Stimulated activated CD8-positive, alpha-beta memory T cell treated with anti-CD3 and anti-CD28 coated beads, Interleukin-15, amount 100 ng/mL, for 4 hours (primary cell): ENCODE data around the gene S100P.
A peak's percentile ranks its signal among the peaks of the same experiment; 100 is the strongest.

Experiments used
- DNase-seq, 2 donors: peaks; one replicate each; pipeline ENCODE4 v3.0.0-alpha.2; 2020; ENCODE audit warnings: low read depth in 2 of 2

S100P gene

DNA sequence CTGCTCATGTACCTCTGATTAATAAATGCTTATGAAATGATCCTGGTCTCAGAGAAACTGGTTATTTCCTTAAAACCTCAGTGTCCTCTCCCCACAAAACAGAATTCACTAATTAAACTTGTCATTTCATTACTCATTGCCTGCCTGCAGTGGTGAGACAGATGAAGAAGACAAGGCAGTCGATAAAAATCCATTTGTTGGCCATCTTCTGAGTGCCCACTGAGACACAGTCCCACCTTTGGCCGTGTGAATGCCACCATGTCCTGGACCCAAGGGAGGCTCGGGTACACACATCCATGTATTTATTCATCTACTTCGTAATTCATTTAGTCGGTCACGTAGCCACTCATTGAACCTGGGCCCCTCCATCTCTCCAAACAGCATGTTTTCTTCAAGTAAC, 3.5 kb downstream of the S100P start:
- DNase-seq = no peak

GRCh38 chr4:6699388-6699787, 5.7 kb downstream of the S100P start:
- DNase-seq = no peak

DNA sequence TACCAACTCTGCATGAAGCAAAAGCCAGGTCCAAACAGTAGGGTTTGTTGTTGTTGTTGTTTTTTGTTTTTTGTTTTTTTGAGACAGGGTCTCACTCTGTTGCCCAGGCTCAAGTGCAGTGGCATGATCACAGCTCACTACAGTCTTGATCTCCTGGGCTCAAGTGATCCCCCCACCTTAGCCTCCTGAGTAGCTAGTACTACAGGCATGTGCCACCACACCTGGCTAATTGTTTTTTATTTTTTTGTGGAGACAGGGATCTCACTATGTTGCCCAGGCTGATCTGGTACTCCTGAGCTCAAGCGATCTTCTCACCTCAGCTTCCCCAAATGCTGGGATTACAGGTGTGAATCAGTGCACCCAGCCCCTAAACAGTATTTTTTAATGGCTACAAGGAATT, 6.2 kb downstream of the S100P start:
- no peak for DNase-seq

GRCh38 chr4:6701371-6701770, 7.7 kb downstream of the S100P start:
- DNase-seq = no peak

DNA sequence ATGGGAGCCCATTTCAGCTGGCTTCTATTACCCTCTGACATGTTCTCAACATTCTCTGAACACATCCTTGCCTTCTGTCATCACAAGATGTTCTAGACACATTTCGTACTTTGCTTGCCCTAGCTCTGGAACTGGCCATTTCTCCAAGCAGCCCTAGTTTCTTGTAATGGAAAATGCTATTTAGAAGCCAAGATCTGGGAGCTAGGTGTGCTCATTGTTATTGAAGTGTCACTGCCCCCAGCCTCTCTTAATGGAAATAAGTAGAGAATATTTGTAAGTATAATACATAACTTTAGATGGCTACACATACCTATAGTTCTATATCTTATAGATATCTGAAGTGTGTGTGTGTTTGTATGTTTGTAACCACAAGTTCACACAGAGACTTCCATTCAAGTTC, 9.1 kb downstream of the S100P start:
- no peak for DNase-seq

DNA sequence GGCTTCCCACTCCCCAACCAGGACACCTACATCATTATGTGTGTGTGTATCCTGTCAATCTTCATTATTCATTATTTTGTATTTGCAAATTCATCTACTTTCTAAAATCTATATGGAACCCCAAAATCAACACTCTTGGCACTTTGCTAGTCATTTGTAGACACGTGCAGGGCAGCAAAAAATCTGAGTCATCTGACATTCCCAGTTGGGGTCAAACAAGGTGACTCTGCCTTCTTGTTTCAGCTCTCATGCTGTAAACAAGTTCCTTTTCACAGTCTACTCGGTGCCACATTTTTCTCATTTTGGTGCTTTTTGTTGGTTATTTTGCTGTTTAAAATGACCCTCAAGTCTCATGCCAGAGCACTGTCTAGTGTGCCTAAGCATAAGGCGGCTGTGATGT, 10.1 kb downstream of the S100P start:
- DNase-seq = no peak

GRCh38 chr4:6705646-6706045, 12.0 kb downstream of the S100P start:
- no peak for DNase-seq

GRCh38 chr4:6706173-6706572, 12.5 kb downstream of the S100P start:
- DNase-seq = no peak

GRCh38 chr4:6709230-6710114, 15.8 kb downstream of the S100P start, which contains the start of gene MRFAP1L1:
Gene MRFAP1L1, minus strand, starts transcription at chr4:6709865. Its CDS starts 236 bp downstream, at chr4:6709629.
- peak; percentile 92 to 93 for DNase-seq

GRCh38 chr4:6710282-6710681, 16.6 kb downstream of the S100P start:
- no peak for DNase-seq

DNA sequence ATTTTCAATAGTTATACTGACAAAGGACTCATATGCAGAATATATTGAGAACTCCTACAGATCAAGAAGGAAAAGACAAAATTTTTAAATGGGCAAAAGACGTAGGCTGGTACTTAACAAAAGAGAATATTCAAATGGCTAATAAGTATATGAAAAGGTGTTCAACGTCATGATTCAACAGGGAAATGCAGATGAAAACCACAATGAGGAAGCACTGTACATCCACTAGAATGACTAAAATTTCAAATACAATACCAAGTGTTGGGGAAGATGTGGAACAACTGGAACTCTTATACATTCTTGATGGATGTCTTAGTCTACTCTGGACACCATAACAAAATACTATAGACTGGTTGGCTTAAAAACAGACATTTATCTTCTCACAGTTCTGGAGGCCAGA, 17.3 kb downstream of the S100P start:
- DNase-seq = no peak

DNA sequence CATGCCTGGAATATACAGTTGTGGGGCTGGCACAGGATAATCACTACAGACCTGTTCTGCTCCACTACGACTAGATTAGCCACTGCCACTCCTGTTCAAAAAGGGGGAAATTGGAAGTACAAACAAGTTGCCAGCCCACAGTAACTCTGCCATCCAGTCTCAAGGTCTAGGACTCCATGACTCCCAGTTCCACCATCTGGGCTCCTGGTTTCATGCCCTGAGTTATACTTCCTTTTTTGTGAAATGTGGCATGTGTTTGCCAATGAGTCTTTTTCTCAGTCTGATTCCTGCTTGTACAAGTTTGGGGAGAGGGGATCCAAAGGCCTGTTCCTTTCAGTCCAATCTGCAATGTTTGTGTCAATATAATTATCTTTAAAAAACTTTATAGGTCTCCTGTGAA, 21.3 kb downstream of the S100P start:
- no peak for DNase-seq

DNA sequence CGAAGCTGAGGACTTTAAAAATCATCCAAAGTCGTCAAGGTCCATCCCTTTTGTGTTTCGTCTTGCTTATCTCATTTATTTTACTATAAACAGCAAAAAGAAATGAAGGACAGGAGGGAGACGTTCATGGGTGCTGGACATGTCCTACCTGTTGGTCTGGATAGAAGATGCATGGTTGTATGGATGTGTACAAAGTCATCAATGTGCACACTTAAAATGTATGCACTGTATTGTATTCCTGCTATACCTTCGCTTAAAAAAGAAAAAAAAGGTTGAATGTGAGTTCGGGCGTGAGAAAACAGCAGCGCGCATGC, 22.0 kb downstream of the S100P start:
- DNase-seq = no peak

GRCh38 chr4:6716018-6716911, 22.6 kb downstream of the S100P start, which contains the start of gene BLOC1S4:
Gene BLOC1S4, plus strand, starts transcription at chr4:6716174. Its CDS starts 36 bp downstream, at chr4:6716210.
- DNase-seq = peak; percentile 74 to 81

GRCh38 chr4:6716958-6717655, 23.4 kb downstream of the S100P start:
- DNase-seq = no peak

GRCh38 chr4:6718932-6719610, 25.4 kb downstream of the S100P start:
- no peak for DNase-seq

DNA sequence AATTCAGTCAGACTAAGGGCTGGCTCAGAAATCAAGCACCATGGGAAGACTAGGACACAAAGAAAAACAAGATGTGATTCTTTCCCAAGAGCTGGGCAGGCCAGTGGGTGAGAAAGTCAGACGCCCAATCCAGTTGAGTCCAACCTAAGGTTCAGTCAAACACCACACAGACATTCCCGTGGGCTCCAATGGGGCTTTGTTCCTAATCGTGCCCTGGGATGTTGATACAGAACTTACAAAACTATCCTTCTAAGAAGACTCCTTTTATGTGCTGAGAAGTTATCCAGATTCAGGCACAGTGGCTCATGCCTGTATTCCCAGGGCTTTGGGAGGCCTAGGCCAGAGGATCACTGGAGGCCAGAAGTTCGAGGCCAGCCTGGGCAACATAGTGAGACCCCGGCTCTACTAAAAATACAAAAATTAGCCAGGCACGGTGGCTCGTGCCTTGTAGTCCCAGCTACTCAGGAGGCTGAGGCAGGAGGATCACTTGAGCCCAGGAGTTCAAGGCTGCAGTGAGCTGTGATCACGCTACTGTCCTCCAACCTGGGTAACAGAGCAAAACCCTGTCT, 26.0 kb downstream of the S100P start:
- no peak for DNase-seq

DNA sequence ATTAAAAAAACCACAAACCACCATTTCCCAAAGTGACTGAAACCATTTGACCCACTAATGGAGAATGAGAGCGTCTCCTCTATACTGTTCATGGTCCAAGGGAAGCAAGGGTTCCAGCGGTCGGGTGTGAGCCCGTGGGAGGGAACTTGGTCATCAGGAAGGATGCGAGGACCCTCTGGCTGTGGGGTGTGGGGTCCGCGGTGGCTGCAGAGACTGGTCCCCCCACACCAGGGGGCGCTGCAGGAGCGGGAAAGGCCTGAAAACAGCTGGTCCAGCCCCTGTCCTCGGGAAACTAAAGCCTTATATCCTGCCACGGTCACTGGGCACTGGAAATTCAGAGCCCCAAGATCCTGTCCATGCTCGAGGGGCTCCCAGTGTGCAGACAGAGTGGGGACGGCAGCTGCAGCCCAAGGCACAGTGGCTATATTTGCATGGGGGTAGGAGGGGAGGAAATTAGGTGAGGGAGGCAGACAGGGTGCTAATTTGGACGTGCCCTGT, 26.6 kb downstream of the S100P start:
- peak; percentile 52 to 57 for DNase-seq

- no peak for DNase-seq
Measured at GRCh38 chr4:6721121-6721520, 27.4 kb downstream of the S100P start.

DNA sequence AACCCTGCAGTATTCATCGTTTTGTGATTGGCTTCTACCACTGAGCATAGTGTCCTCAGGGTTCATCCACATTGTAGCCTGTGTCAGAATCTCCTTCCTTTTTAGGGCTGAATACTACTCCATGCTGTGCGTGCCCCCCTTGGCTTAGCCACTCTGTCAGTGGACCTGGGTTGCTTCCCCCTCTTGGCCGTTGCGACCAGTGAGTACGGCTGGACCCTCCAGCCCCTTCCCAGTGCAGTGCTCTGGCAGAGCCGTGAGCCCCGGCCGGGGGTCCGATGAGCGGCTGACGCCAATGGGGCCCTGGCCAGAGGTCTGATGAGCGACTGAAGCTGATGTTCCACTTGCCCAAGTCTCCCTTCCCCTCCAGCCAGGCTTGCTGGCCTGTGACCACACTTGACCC, 29.2 kb downstream of the S100P start:
- DNase-seq = no peak

- no peak for DNase-seq
Measured at GRCh38 chr4:6723851-6724250, 30.2 kb downstream of the S100P start.
